ENCODE data around the gene DDX25.

The DDX25 gene

GRCh38 chr11:125890447-125891100 lies 13.7 kb upstream of the DDX25 start:
- TF ChIP-seq FOXM1 (IDR thresholded peaks at IDR 0.05; ENCODE audit: borderline replicate concordance, low read depth), result no peak
- no peak for TF ChIP-seq MAX (IDR thresholded peaks at IDR 0.05)
- TF ChIP-seq RAD21 (IDR thresholded peaks at IDR 0.05; ENCODE audit: low read depth), result no peak
- no peak for TF ChIP-seq CEBPB (IDR thresholded peaks at IDR 0.05)
- no peak for TF ChIP-seq TEAD4 (IDR thresholded peaks at IDR 0.05)
- TF ChIP-seq CREB1 (IDR thresholded peaks at IDR 0.05; ENCODE audit: low read depth), result no peak
- no peak for TF ChIP-seq TCF12 (IDR thresholded peaks at IDR 0.05; ENCODE audit: low read depth)
- TF ChIP-seq TAF1 (IDR thresholded peaks at IDR 0.05; ENCODE audit: low read depth), result no peak
- TF ChIP-seq EGR1 (IDR thresholded peaks at IDR 0.05), result no peak
- no peak for TF ChIP-seq NFIC (IDR thresholded peaks at IDR 0.05)
- no peak for TF ChIP-seq USF1 (IDR thresholded peaks at IDR 0.05)
- TF ChIP-seq REST (IDR thresholded peaks at IDR 0.05; ENCODE audit: low read depth), result no peak

- no peak for TF ChIP-seq USF1 (IDR thresholded peaks at IDR 0.05)
- TF ChIP-seq ZBTB7A (IDR thresholded peaks at IDR 0.05; ENCODE audit: low read depth), result no peak
- no peak for TF ChIP-seq TCF12 (IDR thresholded peaks at IDR 0.05; ENCODE audit: low read depth)
- TF ChIP-seq RAD21 (IDR thresholded peaks at IDR 0.05; ENCODE audit: low read depth), result no peak
- TF ChIP-seq YY1 (IDR thresholded peaks at IDR 0.05; ENCODE audit: low read depth), result no peak
- no peak for TF ChIP-seq FOXM1 (IDR thresholded peaks at IDR 0.05; ENCODE audit: borderline replicate concordance, low read depth)
- no peak for TF ChIP-seq NFIC (IDR thresholded peaks at IDR 0.05)
- no peak for TF ChIP-seq MAX (IDR thresholded peaks at IDR 0.05)
- TF ChIP-seq CEBPB (IDR thresholded peaks at IDR 0.05), result no peak
- TF ChIP-seq REST (IDR thresholded peaks at IDR 0.05; ENCODE audit: low read depth), result no peak
- no peak for TF ChIP-seq TAF1 (IDR thresholded peaks at IDR 0.05; ENCODE audit: low read depth)
- TF ChIP-seq EGR1 (IDR thresholded peaks at IDR 0.05), result no peak
- TF ChIP-seq TEAD4 (IDR thresholded peaks at IDR 0.05), result no peak
- no peak for TF ChIP-seq CREB1 (IDR thresholded peaks at IDR 0.05; ENCODE audit: low read depth)
These were observed 12.2 kb upstream of the DDX25 start for GRCh38 chr11:125892071-125892470.

GRCh38 chr11:125892994-125893393 lies 11.3 kb upstream of the DDX25 start:
- TF ChIP-seq EGR1 (IDR thresholded peaks at IDR 0.05) (no peak), YY1 (IDR thresholded peaks at IDR 0.05; ENCODE audit: low read depth) (no peak), CEBPB (IDR thresholded peaks at IDR 0.05) (no peak), TEAD4 (IDR thresholded peaks at IDR 0.05) (no peak), USF1 (IDR thresholded peaks at IDR 0.05) (no peak), EP300 (IDR thresholded peaks at IDR 0.05; ENCODE audit: borderline replicate concordance) (no peak), TAF1 (IDR thresholded peaks at IDR 0.05; ENCODE audit: low read depth) (no peak), ZBTB7A (IDR thresholded peaks at IDR 0.05; ENCODE audit: low read depth) (no peak), FOXM1 (IDR thresholded peaks at IDR 0.05; ENCODE audit: borderline replicate concordance, low read depth) (no peak)

- TF ChIP-seq NFIC (IDR thresholded peaks at IDR 0.05) (no peak), EGR1 (IDR thresholded peaks at IDR 0.05) (no peak)
These were observed 2.4 kb upstream of the DDX25 start for GRCh38 chr11:125901872-125902271.

- TF ChIP-seq EP300 (IDR thresholded peaks at IDR 0.05; ENCODE audit: borderline replicate concordance) (no peak), YY1 (IDR thresholded peaks at IDR 0.05; ENCODE audit: low read depth) (no peak), CREB1 (IDR thresholded peaks at IDR 0.05; ENCODE audit: low read depth) (no peak)
These were observed 1.9 kb upstream of the DDX25 start for GRCh38 chr11:125902277-125902926.

Measured in Ishikawa (cell line).